Natural killer cell (primary cell): ENCODE measurements around the gene DUSP3. TPM values are rescaled to one million over a fixed set of nuclear protein-coding genes. Genes with fewer than 3 reads are reported as not detected.

Experiments used
- ATAC-seq, 3 donors: fragments of 150-1000 bp in 2 of 3; fragments of 200-7000 bp in 1 of 3; cut with Tn5 transposase; 1 replicate in 1 of 3; 2 replicates in 2 of 3; pipeline ENCODE4 v1.10.0; 2021; ENCODE audit warnings: mild to moderate bottlenecking in 2 of 3, moderate library complexity in 2 of 3
- DNase-seq, 2 donors: peaks; one replicate each; pipeline versions ENCODE4 v3.0.0 to v3.0.0-alpha.2; 2013 to 2021; ENCODE audit warnings: mixed read lengths in 1 of 2
- H3K27ac ChIP-seq: one replicate; pipeline ENCODE4 v1.5.1; 2013; ENCODE audit warnings: mild to moderate bottlenecking, low read length
- H3K27me3 ChIP-seq: one replicate; pipeline ENCODE4 v1.6.1; 2013; ENCODE audit warnings: low read length; ENCODE audit not compliant: control insufficient read depth, insufficient read depth
- H3K36me3 ChIP-seq: one replicate; pipeline ENCODE4 v1.6.1; 2013; ENCODE audit warnings: low read length; ENCODE audit not compliant: control insufficient read depth, insufficient read depth
- H3K4me1 ChIP-seq: one replicate; pipeline ENCODE4 v1.6.1; 2013; ENCODE audit warnings: low read length; ENCODE audit not compliant: control insufficient read depth, insufficient read depth
- H3K4me3 ChIP-seq: one replicate; pipeline ENCODE4 v1.5.1; 2013; ENCODE audit warnings: low read length
- H3K9me3 ChIP-seq: one replicate; pipeline ENCODE4 v1.6.1; 2013; ENCODE audit warnings: low read length; ENCODE audit not compliant: control insufficient read depth, insufficient read depth
- H3K27ac Mint-ChIP-seq, 2 donors: one replicate each; pipeline ENCODE4 v1.8.0; 2022; ENCODE audit warnings: mild to moderate bottlenecking in 2 of 2, mixed read lengths in 2 of 2, moderate library complexity in 1 of 2
- H3K27me3 Mint-ChIP-seq, 2 donors: one replicate each; pipeline ENCODE4 v1.8.0; 2022; ENCODE audit warnings: low read depth in 2 of 2, mixed read lengths in 2 of 2
- H3K36me3 Mint-ChIP-seq: one replicate; pipeline ENCODE4 v1.8.0; 2022; ENCODE audit warnings: mixed read lengths
- H3K4me1 Mint-ChIP-seq, 2 donors: one replicate each; pipeline ENCODE4 v1.8.0; 2022; ENCODE audit warnings: mixed read lengths in 2 of 2
- H3K4me3 Mint-ChIP-seq: one replicate; pipeline ENCODE4 v1.8.0; 2022; ENCODE audit warnings: mild to moderate bottlenecking, moderate library complexity, mixed read lengths
- H3K9me3 Mint-ChIP-seq, 2 donors: one replicate each; pipeline ENCODE4 v1.8.0; 2022; ENCODE audit warnings: mixed read lengths in 2 of 2
- WGBS: methylation state at CpG from one replicate; pipeline ENCODE4 v1.1.7; 2013; ENCODE audit warnings: missing lambda C conversion rate; ENCODE audit not compliant: insufficient coverage; 5-methylcytosine and 5-hydroxymethylcytosine counted together
- intact Hi-C: fragments of 100-400 bp; cut with micrococcal nuclease; formaldehyde crosslinking; loops from one replicate; pipeline ENCODE4 v1.14.2; 2022
- total RNA-seq, 4 donors: library from RNA; stranded (reverse); fragments of 120-200 nt in 1 of 4; gene quantifications; one replicate each; pipeline versions ENCODE4 v1.2.3 to v1.2.4, GENCODE V29; 2013 to 2022
- TF ChIP-seq, protein P1 (sequence below): fragments of 200-600 bp; IDR thresholded peaks from one replicate; pipeline ENCODE4 v1.8.0; 2022; ENCODE audit warnings: antibody characterized with exemption

DUSP3 gene
- total RNA-seq, 3 donors from 2014 or later (not counting 1 experiment from before 2014, with no cell fraction given): 6.3 to 15.9 (median 12.9) TPM

DNA sequence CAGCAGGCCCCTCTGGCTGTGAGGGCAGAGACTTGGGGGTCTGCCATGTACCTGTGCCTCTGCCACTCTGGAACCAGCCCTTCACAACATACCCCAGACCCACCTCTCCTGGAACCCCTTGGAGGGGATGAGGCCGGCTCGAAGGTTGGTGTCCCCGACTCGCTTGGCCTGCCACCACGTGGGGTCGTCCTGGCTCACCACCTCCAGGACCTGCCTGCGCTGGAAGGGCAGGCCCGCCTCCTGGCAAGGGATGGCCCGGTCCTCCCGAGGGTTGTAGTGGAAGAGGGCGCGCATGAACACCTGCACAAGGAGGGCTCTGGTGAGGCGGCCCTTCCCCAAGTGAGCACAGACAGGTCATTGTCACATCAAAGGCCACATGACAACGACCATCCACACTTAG lies 42.0 kb upstream of the DUSP3 start:
- no peak for DNase-seq
- Mint-ChIP-seq H3K9me3 (no peaks in the 10 kb centered on the region), H3K36me3 (no peaks in the 10 kb centered on the region), H3K4me3 (no peak overlapping the region), H3K4me1 (no peaks in the 10 kb centered on the region), H3K27ac (no peak overlapping the region), H3K27me3 (peaks cover 3 to 13% of the 10 kb centered on the region in 2 donors)
- H3K36me3 ChIP-seq: no peaks in the 10 kb centered on the region
- no peaks in the 10 kb centered on the region for H3K27me3 ChIP-seq
- H3K4me3 ChIP-seq: no peak overlapping the region
- H3K9me3 ChIP-seq: no peaks in the 10 kb centered on the region
- ATAC-seq: no peak
- no peaks in the 10 kb centered on the region for H3K4me1 ChIP-seq
- TF ChIP-seq, protein P1, sequence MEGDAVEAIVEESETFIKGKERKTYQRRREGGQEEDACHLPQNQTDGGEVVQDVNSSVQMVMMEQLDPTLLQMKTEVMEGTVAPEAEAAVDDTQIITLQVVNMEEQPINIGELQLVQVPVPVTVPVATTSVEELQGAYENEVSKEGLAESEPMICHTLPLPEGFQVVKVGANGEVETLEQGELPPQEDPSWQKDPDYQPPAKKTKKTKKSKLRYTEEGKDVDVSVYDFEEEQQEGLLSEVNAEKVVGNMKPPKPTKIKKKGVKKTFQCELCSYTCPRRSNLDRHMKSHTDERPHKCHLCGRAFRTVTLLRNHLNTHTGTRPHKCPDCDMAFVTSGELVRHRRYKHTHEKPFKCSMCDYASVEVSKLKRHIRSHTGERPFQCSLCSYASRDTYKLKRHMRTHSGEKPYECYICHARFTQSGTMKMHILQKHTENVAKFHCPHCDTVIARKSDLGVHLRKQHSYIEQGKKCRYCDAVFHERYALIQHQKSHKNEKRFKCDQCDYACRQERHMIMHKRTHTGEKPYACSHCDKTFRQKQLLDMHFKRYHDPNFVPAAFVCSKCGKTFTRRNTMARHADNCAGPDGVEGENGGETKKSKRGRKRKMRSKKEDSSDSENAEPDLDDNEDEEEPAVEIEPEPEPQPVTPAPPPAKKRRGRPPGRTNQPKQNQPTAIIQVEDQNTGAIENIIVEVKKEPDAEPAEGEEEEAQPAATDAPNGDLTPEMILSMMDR: no peak
- intact Hi-C loops: no loop called here
- H3K27ac ChIP-seq: no peak overlapping the region
- 88% methylated on average over 14 of the region's 14 CpGs for WGBS

DNA sequence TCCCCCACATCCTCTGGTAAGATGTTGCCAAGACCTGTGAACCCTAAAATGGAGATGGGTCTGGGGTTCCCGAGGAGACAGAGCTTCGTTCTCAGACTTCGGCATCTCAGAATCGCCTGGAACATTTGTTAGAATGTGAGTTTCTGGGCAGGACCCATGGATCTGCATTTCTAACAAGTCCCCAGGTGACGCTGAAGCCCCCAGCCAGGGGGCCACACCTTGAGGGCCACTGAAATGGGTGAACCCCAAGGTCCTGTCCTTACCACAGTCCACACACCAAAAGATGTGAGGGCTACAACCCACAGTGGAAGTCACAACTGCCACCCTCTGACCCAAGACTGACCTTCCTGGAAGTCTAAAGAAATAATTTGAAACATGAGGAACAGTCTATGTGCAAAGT lies 40.2 kb upstream of the DUSP3 start:
- peaks cover 3 to 13% of the 10 kb centered on the region in 2 donors for H3K27me3 Mint-ChIP-seq
- no peaks in the 10 kb centered on the region for H3K4me1 Mint-ChIP-seq
- DNase-seq: no peak
- no peak overlapping the region for H3K4me3 ChIP-seq
- TF ChIP-seq, protein P1: no peak
- no peaks in the 10 kb centered on the region for H3K36me3 ChIP-seq
- H3K4me1 ChIP-seq: no peaks in the 10 kb centered on the region
- H3K27me3 ChIP-seq: no peaks in the 10 kb centered on the region
- H3K36me3 Mint-ChIP-seq: no peaks in the 10 kb centered on the region
- intact Hi-C loops: no loop called here
- no peak overlapping the region for H3K27ac Mint-ChIP-seq
- H3K27ac ChIP-seq: no peak overlapping the region
- H3K9me3 Mint-ChIP-seq: no peaks in the 10 kb centered on the region
- H3K9me3 ChIP-seq: no peaks in the 10 kb centered on the region
- no peak overlapping the region for H3K4me3 Mint-ChIP-seq
- 86% methylated on average over 5 of the region's 5 CpGs for WGBS
- ATAC-seq: no peak

DNA sequence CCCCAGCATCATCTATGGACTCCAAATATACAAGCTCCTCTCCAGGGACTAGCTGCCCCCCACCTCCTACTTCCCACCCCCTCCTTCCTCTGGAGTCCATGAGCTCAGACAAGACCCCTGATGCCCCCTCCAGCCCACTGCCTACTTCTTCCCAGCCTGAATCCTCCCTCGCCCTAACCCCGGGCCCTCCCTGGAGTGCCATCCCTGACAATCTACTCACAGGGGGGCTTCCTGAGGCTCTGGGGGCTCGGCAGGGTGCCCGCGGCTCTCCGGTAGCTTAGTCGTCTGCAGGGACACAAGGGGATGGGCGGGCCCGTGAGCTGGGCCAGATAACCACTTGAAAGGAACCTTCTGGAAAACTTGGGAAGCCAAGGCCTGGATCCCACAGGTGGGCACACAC lies 39.0 kb upstream of the DUSP3 start:
- 94% methylated on average over 9 of the region's 9 CpGs for WGBS
- H3K4me1 ChIP-seq: no peaks in the 10 kb centered on the region
- no peaks in the 10 kb centered on the region for H3K9me3 ChIP-seq
- Mint-ChIP-seq H3K9me3 (no peaks in the 10 kb centered on the region), H3K4me1 (no peaks in the 10 kb centered on the region), H3K27ac (no peak overlapping the region), H3K4me3 (no peak overlapping the region), H3K36me3 (no peaks in the 10 kb centered on the region), H3K27me3 (peaks cover 0 to 20% of the 10 kb centered on the region in 2 donors)
- TF ChIP-seq, protein P1: no peak
- no peaks in the 10 kb centered on the region for H3K27me3 ChIP-seq
- intact Hi-C loops: no loop called here
- no peak overlapping the region for H3K4me3 ChIP-seq
- no peaks in the 10 kb centered on the region for H3K36me3 ChIP-seq
- ATAC-seq: no peak
- H3K27ac ChIP-seq: no peak overlapping the region
- DNase-seq: no peak
